GM23338 (cell line): ENCODE data around the gene TNFRSF12A. TPM values are rescaled to one million over a fixed set of nuclear protein-coding genes. Genes with fewer than 3 reads are reported as not detected.

Experiments used
- ATAC-seq: fragments of 200-7000 bp; cut with Tn5 transposase; 3 replicates; pipeline ENCODE4 v1.9.1; 2020
- DNase-seq: peaks from one replicate; pipeline ENCODE4 v3.0.0-alpha.2; 2015; ENCODE audit warnings: low spot score
- H2AFZ ChIP-seq: fragments of 200-600 bp; sonication (generic); 2 replicates; pipeline ENCODE4 v1.8.0; 2016; ENCODE audit warnings: antibody characterized with exemption, mild to moderate bottlenecking, moderate library complexity
- H3F3A ChIP-seq: fragments of 200-600 bp; sonication (generic); replicated peaks from 2 replicates; pipeline ENCODE4 v1.8.0; 2017; ENCODE audit warnings: antibody characterized with exemption, mixed run types, low read depth
- H3K27ac ChIP-seq: fragments of 200-600 bp; sonication (generic); 2 replicates; pipeline ENCODE4 v1.6.1; 2016; ENCODE audit warnings: low read depth
- H3K27me3 ChIP-seq: fragments of 200-600 bp; sonication (generic); 2 replicates; pipeline ENCODE4 v1.8.0; 2016; ENCODE audit warnings: mild to moderate bottlenecking, mixed run types, moderate library complexity; ENCODE audit not compliant: insufficient read depth
- H3K36me3 ChIP-seq: fragments of 200-600 bp; sonication (generic); 2 replicates; pipeline ENCODE4 v1.8.0; 2016; ENCODE audit warnings: mild to moderate bottlenecking; ENCODE audit not compliant: insufficient read depth
- H3K4me1 ChIP-seq: fragments of 200-600 bp; sonication (generic); 2 replicates; pipeline ENCODE4 v1.8.0; 2016; ENCODE audit warnings: mild to moderate bottlenecking, moderate library complexity; ENCODE audit not compliant: insufficient read depth
- H3K4me2 ChIP-seq: fragments of 200-600 bp; sonication (generic); 2 replicates; pipeline ENCODE4 v1.7.1; 2017; ENCODE audit warnings: mixed run types
- H3K4me3 ChIP-seq: fragments of 200-600 bp; sonication (generic); 2 replicates; pipeline ENCODE4 v1.6.1; 2016; ENCODE audit warnings: mixed run types
- H3K79me2 ChIP-seq: fragments of 200-600 bp; sonication (generic); replicated peaks from 2 replicates; pipeline ENCODE4 v1.8.0; 2017; ENCODE audit warnings: mild to moderate bottlenecking; ENCODE audit not compliant: insufficient read depth
- H3K9me2 ChIP-seq: fragments of 200-600 bp; sonication (generic); 2 replicates; pipeline ENCODE4 v1.8.0; 2017; ENCODE audit not compliant: insufficient read depth
- H4K20me1 ChIP-seq: fragments of 200-600 bp; sonication (generic); replicated peaks from 2 replicates; pipeline ENCODE4 v1.8.0; 2017; ENCODE audit warnings: mild to moderate bottlenecking; ENCODE audit not compliant: insufficient read depth
- H3K27ac Mint-ChIP-seq: 2 replicates; pipeline ENCODE4 v1.8.0; 2020; ENCODE audit warnings: inconsistent platforms, mild to moderate bottlenecking, moderate library complexity, mixed read lengths
- H3K27me3 Mint-ChIP-seq: 3 replicates; pipeline ENCODE4 v1.8.0; 2022; ENCODE audit warnings: low read depth, mild to moderate bottlenecking, moderate library complexity, mixed read lengths, inconsistent platforms; ENCODE audit not compliant: insufficient read depth, poor library complexity
- H3K36me3 Mint-ChIP-seq: 3 replicates; pipeline ENCODE4 v1.8.0; 2021; ENCODE audit warnings: low read depth, mild to moderate bottlenecking, inconsistent platforms, moderate library complexity, mixed read lengths
- H3K4me1 Mint-ChIP-seq: 3 replicates; pipeline ENCODE4 v1.8.0; 2020; ENCODE audit warnings: mild to moderate bottlenecking, inconsistent platforms, mixed read lengths
- H3K4me3 Mint-ChIP-seq: 3 replicates; pipeline ENCODE4 v1.8.0; 2021; ENCODE audit warnings: moderate library complexity, mild to moderate bottlenecking, inconsistent platforms, mixed read lengths
- H3K9me3 Mint-ChIP-seq: 3 replicates; pipeline ENCODE4 v1.8.0; 2020; ENCODE audit warnings: moderate library complexity, mild to moderate bottlenecking, inconsistent platforms, mixed read lengths
- EZH2phosphoT487 ChIP-seq: fragments of 200-600 bp; sonication (generic); IDR thresholded peaks from one replicate; pipeline ENCODE4 v1.8.1; 2018; ENCODE audit warnings: antibody characterized with exemption; ENCODE audit not compliant: unreplicated experiment
- STAT1 ChIP-seq: IDR thresholded peaks from one replicate; pipeline ENCODE4 v1.6.1; 2016; ENCODE audit warnings: antibody characterized with exemption; ENCODE audit not compliant: unreplicated experiment
- ZNF114 ChIP-seq: fragments of 250-450 bp; sonication (Bioruptor Pico); IDR thresholded peaks from 2 replicates; pipeline ENCODE4 v1.5.0; 2020; ENCODE audit warnings: mild to moderate bottlenecking, moderate library complexity
- polyA plus RNA-seq: library from polyadenylated mRNA; unstranded; fragments of >200 nt; fragmentation: Nextera tagmentation; extraction: Ambion mirVana; gene quantifications from 2 replicates; pipeline ENCODE4 v1.2.1, GENCODE V29; 2016
- small RNA-seq: library from RNA; depleted of rRNA; stranded (forward); fragments of <200 nt; gene quantifications from one replicate; pipeline ENCODE3, GENCODE V24; 2014; ENCODE audit warnings: low replicate concordance
- total RNA-seq: library from RNA; depleted of rRNA; stranded (reverse); fragments of >200 nt; shearing (Covaris generic); gene quantifications from 2 replicates; pipeline ENCODE4 v1.2.3, GENCODE V29; 2014; rRNA removed
- TF ChIP-seq, protein P1 (sequence below): IDR thresholded peaks from one replicate; pipeline ENCODE4 v1.6.1; 2018; ENCODE audit warnings: antibody characterized with exemption; ENCODE audit not compliant: unreplicated experiment

TNFRSF12A gene
- total and polyA plus RNA-seq, 2 experiments from 2014 or later = 78.0 to 152 TPM

DNA sequence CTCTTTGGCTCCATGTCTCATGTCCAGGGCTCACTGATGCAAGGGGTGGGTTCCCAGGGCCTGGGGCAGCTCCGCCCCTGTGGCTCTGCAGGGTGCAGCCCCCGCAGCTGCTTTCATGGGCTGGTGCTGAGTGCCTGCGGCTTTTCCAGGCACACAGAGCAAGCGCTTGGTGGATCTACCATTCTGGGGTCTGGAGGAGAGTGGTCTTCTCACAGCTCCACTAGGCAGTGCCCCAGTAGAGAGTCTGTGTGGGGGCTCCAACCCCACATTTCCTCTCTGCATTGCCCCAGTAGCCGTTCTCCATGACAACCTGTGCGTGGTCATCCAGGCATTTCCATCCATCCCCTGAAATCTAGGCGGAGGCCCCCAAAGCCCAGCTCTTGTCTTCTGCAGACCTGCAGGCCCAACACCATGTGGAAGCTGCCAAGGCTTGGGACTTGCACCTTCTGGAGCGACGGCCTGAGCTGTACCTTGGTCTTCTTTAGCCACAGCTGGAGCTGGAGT lies 50.5 kb downstream of the TNFRSF12A start (continued):
- no peak for TF ChIP-seq EZH2phosphoT487
- TF ChIP-seq, protein P1, sequence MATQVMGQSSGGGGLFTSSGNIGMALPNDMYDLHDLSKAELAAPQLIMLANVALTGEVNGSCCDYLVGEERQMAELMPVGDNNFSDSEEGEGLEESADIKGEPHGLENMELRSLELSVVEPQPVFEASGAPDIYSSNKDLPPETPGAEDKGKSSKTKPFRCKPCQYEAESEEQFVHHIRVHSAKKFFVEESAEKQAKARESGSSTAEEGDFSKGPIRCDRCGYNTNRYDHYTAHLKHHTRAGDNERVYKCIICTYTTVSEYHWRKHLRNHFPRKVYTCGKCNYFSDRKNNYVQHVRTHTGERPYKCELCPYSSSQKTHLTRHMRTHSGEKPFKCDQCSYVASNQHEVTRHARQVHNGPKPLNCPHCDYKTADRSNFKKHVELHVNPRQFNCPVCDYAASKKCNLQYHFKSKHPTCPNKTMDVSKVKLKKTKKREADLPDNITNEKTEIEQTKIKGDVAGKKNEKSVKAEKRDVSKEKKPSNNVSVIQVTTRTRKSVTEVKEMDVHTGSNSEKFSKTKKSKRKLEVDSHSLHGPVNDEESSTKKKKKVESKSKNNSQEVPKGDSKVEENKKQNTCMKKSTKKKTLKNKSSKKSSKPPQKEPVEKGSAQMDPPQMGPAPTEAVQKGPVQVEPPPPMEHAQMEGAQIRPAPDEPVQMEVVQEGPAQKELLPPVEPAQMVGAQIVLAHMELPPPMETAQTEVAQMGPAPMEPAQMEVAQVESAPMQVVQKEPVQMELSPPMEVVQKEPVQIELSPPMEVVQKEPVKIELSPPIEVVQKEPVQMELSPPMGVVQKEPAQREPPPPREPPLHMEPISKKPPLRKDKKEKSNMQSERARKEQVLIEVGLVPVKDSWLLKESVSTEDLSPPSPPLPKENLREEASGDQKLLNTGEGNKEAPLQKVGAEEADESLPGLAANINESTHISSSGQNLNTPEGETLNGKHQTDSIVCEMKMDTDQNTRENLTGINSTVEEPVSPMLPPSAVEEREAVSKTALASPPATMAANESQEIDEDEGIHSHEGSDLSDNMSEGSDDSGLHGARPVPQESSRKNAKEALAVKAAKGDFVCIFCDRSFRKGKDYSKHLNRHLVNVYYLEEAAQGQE = no peak
- TF ChIP-seq STAT1 = no peak

DNA sequence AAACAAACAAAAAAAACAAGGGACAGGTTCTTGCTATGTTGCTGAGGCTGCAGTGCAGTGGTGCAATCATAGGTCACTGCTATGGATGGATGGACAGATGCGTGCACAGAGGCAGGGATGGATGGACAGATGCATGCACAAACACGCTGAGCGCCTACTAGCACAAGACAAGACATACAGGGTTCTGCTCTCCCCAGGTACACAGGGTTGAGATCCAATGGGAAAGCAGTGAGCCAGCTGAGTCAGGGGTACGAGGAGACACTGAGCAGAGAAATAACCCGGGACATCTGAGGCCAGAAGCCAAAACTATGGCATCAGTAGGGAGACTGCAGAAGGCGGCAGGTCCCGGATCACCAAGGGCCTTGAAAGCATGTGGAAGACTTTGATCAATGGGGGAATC lies 51.5 kb downstream of the TNFRSF12A start:
- Mint-ChIP-seq H3K27ac (no peak overlapping the region), H3K4me3 (no peak overlapping the region; the same call in 2 of the 3 replicates), H3K4me1 (peaks cover 31% of the 10 kb centered on the region), H3K27me3 (peaks cover 19% of the 10 kb centered on the region), H3K9me3 (no peaks in the 10 kb centered on the region; the same call in 1 of the 3 replicates), H3K36me3 (peaks cover 2% of the 10 kb centered on the region)
- Histone ChIP-seq H3K4me2 (no peak overlapping the region), H3K4me1 (no peaks in the 10 kb centered on the region), H3F3A (no peaks in the 10 kb centered on the region), H3K79me2 (no peaks in the 10 kb centered on the region), H3K9me2 (no peaks in the 10 kb centered on the region), H2AFZ (no peak overlapping the region), H3K4me3 (no peak overlapping the region), H4K20me1 (no peaks in the 10 kb centered on the region), H3K27me3 (no peaks in the 10 kb centered on the region), H3K36me3 (no peaks in the 10 kb centered on the region), H3K27ac (no peak overlapping the region)
- DNase-seq (no peak), ATAC-seq (no peak)
- no peak for TF ChIP-seq ZNF114 (CRISPR knock-in tag)

Small RNAs within 50 kb of the gene (small RNA-seq; reads per million reads assigned to genes)
- gene LINC00514 = not detected

Other genes starting within 250 kb of the TNFRSF12A start
- gene ELOB, start 243.1 kb upstream of the TNFRSF12A start, total RNA-seq = 278 and 696 TPM in 2 replicates
- 756 and 851 TPM in 2 replicates for gene ELOB, start 243.1 kb upstream of the TNFRSF12A start, polyA plus RNA-seq
- 0.47 and 1.4 TPM in 2 replicates for gene PRSS33, start 232.8 kb upstream of the TNFRSF12A start, total RNA-seq
- 0.24 TPM in 2 replicates for gene PRSS33, start 232.8 kb upstream of the TNFRSF12A start, polyA plus RNA-seq
- not detected in 2 replicates for gene PRSS41, start 221.9 kb upstream of the TNFRSF12A start, total RNA-seq
- gene PRSS41, start 221.9 kb upstream of the TNFRSF12A start, polyA plus RNA-seq = not detected in 2 replicates
- 1.1 and 2.4 TPM in 2 replicates for gene PRSS21, start 203.1 kb upstream of the TNFRSF12A start, total RNA-seq
- gene PRSS21, start 203.1 kb upstream of the TNFRSF12A start, polyA plus RNA-seq = 3.1 and 4.0 TPM in 2 replicates
- not detected in 2 replicates for gene ZG16B, start 190.1 kb upstream of the TNFRSF12A start, total RNA-seq
- not detected in 2 replicates for gene ZG16B, start 190.1 kb upstream of the TNFRSF12A start, polyA plus RNA-seq
- gene PRSS22, start 162.2 kb upstream of the TNFRSF12A start, total RNA-seq = 2.0 and 4.6 TPM in 2 replicates
- 1.3 and 2.1 TPM in 2 replicates for gene PRSS22, start 162.2 kb upstream of the TNFRSF12A start, polyA plus RNA-seq
- gene FLYWCH2, start 137.2 kb upstream of the TNFRSF12A start, total RNA-seq = 45.0 and 48.7 TPM in 2 replicates
- gene FLYWCH2, start 137.2 kb upstream of the TNFRSF12A start, polyA plus RNA-seq = 30.9 and 38.6 TPM in 2 replicates
- gene FLYWCH1, start 108.4 kb upstream of the TNFRSF12A start, total RNA-seq = 22.9 and 29.3 TPM in 2 replicates
- gene FLYWCH1, start 108.4 kb upstream of the TNFRSF12A start, polyA plus RNA-seq = 6.0 and 7.5 TPM in 2 replicates
- 16.1 and 17.6 TPM in 2 replicates for gene KREMEN2, start 56.1 kb upstream of the TNFRSF12A start, total RNA-seq
- 4.7 and 4.9 TPM in 2 replicates for gene KREMEN2, start 56.1 kb upstream of the TNFRSF12A start, polyA plus RNA-seq
- gene PAQR4, start 51.0 kb upstream of the TNFRSF12A start, total RNA-seq = 17.7 and 29.3 TPM in 2 replicates
- 7.0 and 8.8 TPM in 2 replicates for gene PAQR4, start 51.0 kb upstream of the TNFRSF12A start, polyA plus RNA-seq
- 82.1 and 100 TPM in 2 replicates for gene PKMYT1, start 39.9 kb upstream of the TNFRSF12A start, total RNA-seq
- 90.9 and 104 TPM in 2 replicates for gene PKMYT1, start 39.9 kb upstream of the TNFRSF12A start, polyA plus RNA-seq
- 1.0 and 3.0 TPM in 2 replicates for gene CLDN9, start 7.4 kb upstream of the TNFRSF12A start, total RNA-seq
- 1.3 and 1.8 TPM in 2 replicates for gene CLDN9, start 7.4 kb upstream of the TNFRSF12A start, polyA plus RNA-seq
- gene CLDN6, start 2.2 kb upstream of the TNFRSF12A start, total RNA-seq = 961 and 1,028 TPM in 2 replicates
- 537 and 551 TPM in 2 replicates for gene CLDN6, start 2.2 kb upstream of the TNFRSF12A start, polyA plus RNA-seq
- gene HCFC1R1, start 3.6 kb downstream of the TNFRSF12A start, total RNA-seq = 17.5 and 30.2 TPM in 2 replicates
- gene HCFC1R1, start 3.6 kb downstream of the TNFRSF12A start, polyA plus RNA-seq = 192 and 211 TPM in 2 replicates
- gene THOC6, start 3.7 kb downstream of the TNFRSF12A start, total RNA-seq = 71.4 and 86.6 TPM in 2 replicates
- gene THOC6, start 3.7 kb downstream of the TNFRSF12A start, polyA plus RNA-seq = 90.6 and 96.1 TPM in 2 replicates
- 17.5 and 18.4 TPM in 2 replicates for gene BICDL2, start 16.6 kb downstream of the TNFRSF12A start, total RNA-seq
- 12.7 and 13.4 TPM in 2 replicates for gene BICDL2, start 16.6 kb downstream of the TNFRSF12A start, polyA plus RNA-seq
- 15.9 and 18.8 TPM in 2 replicates for gene MMP25, start 26.2 kb downstream of the TNFRSF12A start, total RNA-seq
- gene MMP25, start 26.2 kb downstream of the TNFRSF12A start, polyA plus RNA-seq = 6.1 and 7.7 TPM in 2 replicates
- 2.3 TPM in 1 of 2 replicates, not detected in the other for gene IL32, start 45.3 kb downstream of the TNFRSF12A start, total RNA-seq
- gene IL32, start 45.3 kb downstream of the TNFRSF12A start, polyA plus RNA-seq = 6.1 and 7.7 TPM in 2 replicates
- 434 and 519 TPM in 2 replicates for gene ZSCAN10, start 78.9 kb downstream of the TNFRSF12A start, total RNA-seq
- gene ZSCAN10, start 78.9 kb downstream of the TNFRSF12A start, polyA plus RNA-seq = 217 and 220 TPM in 2 replicates
- 29.1 and 29.9 TPM in 2 replicates for gene ZNF205, start 92.2 kb downstream of the TNFRSF12A start, total RNA-seq
- gene ZNF205, start 92.2 kb downstream of the TNFRSF12A start, polyA plus RNA-seq = 15.7 and 16.6 TPM in 2 replicates
- 10.4 and 10.6 TPM in 2 replicates for gene ZNF213, start 114.7 kb downstream of the TNFRSF12A start, total RNA-seq
- 2.9 and 3.5 TPM in 2 replicates for gene ZNF213, start 114.7 kb downstream of the TNFRSF12A start, polyA plus RNA-seq
- gene OR1F1, start 167.8 kb downstream of the TNFRSF12A start, total RNA-seq = 0.38 TPM in 1 of 2 replicates, not detected in the other
- gene OR1F1, start 167.8 kb downstream of the TNFRSF12A start, polyA plus RNA-seq = not detected in 2 replicates
- gene ZNF200, start 214.8 kb downstream of the TNFRSF12A start, total RNA-seq = 9.7 and 12.5 TPM in 2 replicates
- 8.0 and 9.2 TPM in 2 replicates for gene ZNF200, start 214.8 kb downstream of the TNFRSF12A start, polyA plus RNA-seq
- gene MEFV, start 236.3 kb downstream of the TNFRSF12A start, total RNA-seq = 0.07 and 0.19 TPM in 2 replicates
- not detected in 2 replicates for gene MEFV, start 236.3 kb downstream of the TNFRSF12A start, polyA plus RNA-seq